Testis (tissue), 3 donors: ENCODE results near the gene HIPK2. TPM values are rescaled to one million over a fixed set of nuclear protein-coding genes. Genes with fewer than 3 reads are reported as not detected.

Source experiments
- DNase-seq: peaks from one replicate; pipeline ENCODE4 v3.0.0-alpha.2; 2019
- H3K27ac ChIP-seq, 2 donors: fragments of 200-600 bp; sonication (generic); one replicate each; pipeline ENCODE4 v1.5.1; 2019
- H3K27me3 ChIP-seq: fragments of 200-600 bp; sonication (generic); one replicate; pipeline ENCODE4 v1.5.1; 2019
- H3K36me3 ChIP-seq: fragments of 200-600 bp; sonication (generic); one replicate; pipeline ENCODE4 v1.5.1; 2017; ENCODE audit warnings: low read depth; ENCODE audit errors: missing control alignments
- H3K4me1 ChIP-seq: fragments of 200-600 bp; sonication (generic); one replicate; pipeline ENCODE4 v1.5.1; 2019
- H3K4me3 ChIP-seq, 2 donors: fragments of 200-600 bp; sonication (generic); one replicate each; pipeline ENCODE4 v1.5.1; 2017 to 2019
- H3K9me3 ChIP-seq: fragments of 200-600 bp; sonication (generic); one replicate; pipeline ENCODE4 v1.5.1; 2017
- POLR2A ChIP-seq: fragments of 450-650 bp; IDR thresholded peaks from one replicate; pipeline ENCODE4 v1.6.1; 2017; ENCODE audit warnings: antibody characterized with exemption, mild to moderate bottlenecking, moderate library complexity
- WGBS, 2 donors: methylation state at CpG; one replicate each; pipeline ENCODE4 v1.1.5; 2018; 5-methylcytosine and 5-hydroxymethylcytosine counted together
- intact Hi-C: fragments of 100-400 bp; cut with DNase I; formaldehyde crosslinking; loops from one replicate; pipeline ENCODE4 v1.15.1; 2023; ENCODE audit warnings: low total_unique reads
- polyA plus RNA-seq: library from polyadenylated mRNA; stranded (reverse); fragments of 350-450 nt; fragmentation: Illumina TruSeq; extraction: RNeasy Lipid Tissue Mini Kit (QIAGEN cat#74804); gene quantifications from one replicate; pipeline ENCODE4 v1.2.3, GENCODE V29; 2014; ENCODE audit warnings: low read depth, low replicate concordance; ENCODE audit not compliant: insufficient read depth
- total RNA-seq, 2 donors: library from RNA; depleted of rRNA; stranded (reverse); fragments of >200 nt; gene quantifications; one replicate each; pipeline ENCODE4 v1.2.3, GENCODE V29; 2016
- TF ChIP-seq, protein P1 (sequence below), 3 experiments: fragments of 450-650 bp in 2 of 3; fragments of 200-600 bp in 1 of 3; sonication (generic) in 1 of 3; IDR thresholded peaks; one replicate each; pipeline ENCODE4 v1.5.1; 2016 to 2019; ENCODE audit warnings: antibody characterized with exemption in 3 of 3, mild to moderate bottlenecking in 2 of 3, moderate library complexity in 1 of 3

The HIPK2 gene
- total and polyA plus RNA-seq, 3 donors from 2014 or later, result 6.3 to 22.4 (median 17.8) TPM

DNA sequence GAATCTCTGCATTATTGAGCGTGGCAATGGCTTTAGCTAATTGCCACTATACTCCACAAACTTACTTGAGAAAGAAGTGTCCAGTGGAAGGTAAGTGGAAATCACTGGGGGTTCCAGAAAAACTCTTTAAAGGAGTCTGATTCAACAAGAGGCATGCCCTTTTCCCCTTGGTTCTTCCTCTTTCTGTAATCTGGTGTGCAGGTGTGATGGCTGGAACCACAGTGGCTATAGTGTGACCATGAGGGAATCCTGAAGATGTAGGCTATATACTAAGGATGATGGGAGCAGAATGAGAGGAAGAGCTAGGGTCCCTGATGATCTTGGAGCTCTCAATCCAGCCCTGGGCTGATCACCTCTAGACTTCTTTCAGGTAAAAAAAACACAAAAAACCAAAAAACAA is 256.4 kb downstream of the HIPK2 start:
- 61 to 92% methylated on average over 1 of the region's 1 CpG for WGBS, 2 donors
- intact Hi-C loops, result no loop called here
- no peaks in the 10 kb centered on the region for H3K27me3 ChIP-seq

DNA sequence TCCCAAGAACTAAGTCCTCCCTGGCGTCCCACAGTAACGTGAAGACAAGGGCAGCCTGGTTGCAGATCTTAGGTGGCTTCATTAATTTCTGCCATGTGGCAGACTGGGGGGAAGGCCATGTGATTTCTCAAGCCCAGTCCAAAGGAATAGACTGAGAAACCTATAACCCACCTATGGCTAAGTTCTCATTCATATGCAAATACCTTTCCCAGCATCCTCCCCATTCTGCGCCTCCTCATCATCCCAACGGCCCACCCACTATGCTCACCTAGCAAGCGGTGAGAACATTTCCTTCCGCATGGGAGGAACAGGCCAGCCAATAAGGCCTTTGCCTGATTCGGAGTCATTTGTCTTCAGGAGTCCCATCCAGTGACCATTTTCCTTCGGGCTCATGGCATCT is 262.5 kb downstream of the HIPK2 start:
- Histone ChIP-seq H3K4me3 (no peak overlapping the region), H3K4me1 (no peaks in the 10 kb centered on the region), H3K27ac (no peak overlapping the region), H3K36me3 (no peaks in the 10 kb centered on the region), H3K27me3 (no peaks in the 10 kb centered on the region), H3K9me3 (no peaks in the 10 kb centered on the region)
- DNase-seq, result no peak
- WGBS, 2 donors, result 85 to 86% methylated on average over 8 of the region's 8 CpGs
- intact Hi-C loops, result no loop called here
- no peak for TF ChIP-seq POLR2A
- TF ChIP-seq, protein P1, sequence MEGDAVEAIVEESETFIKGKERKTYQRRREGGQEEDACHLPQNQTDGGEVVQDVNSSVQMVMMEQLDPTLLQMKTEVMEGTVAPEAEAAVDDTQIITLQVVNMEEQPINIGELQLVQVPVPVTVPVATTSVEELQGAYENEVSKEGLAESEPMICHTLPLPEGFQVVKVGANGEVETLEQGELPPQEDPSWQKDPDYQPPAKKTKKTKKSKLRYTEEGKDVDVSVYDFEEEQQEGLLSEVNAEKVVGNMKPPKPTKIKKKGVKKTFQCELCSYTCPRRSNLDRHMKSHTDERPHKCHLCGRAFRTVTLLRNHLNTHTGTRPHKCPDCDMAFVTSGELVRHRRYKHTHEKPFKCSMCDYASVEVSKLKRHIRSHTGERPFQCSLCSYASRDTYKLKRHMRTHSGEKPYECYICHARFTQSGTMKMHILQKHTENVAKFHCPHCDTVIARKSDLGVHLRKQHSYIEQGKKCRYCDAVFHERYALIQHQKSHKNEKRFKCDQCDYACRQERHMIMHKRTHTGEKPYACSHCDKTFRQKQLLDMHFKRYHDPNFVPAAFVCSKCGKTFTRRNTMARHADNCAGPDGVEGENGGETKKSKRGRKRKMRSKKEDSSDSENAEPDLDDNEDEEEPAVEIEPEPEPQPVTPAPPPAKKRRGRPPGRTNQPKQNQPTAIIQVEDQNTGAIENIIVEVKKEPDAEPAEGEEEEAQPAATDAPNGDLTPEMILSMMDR (IDR thresholded peaks at IDR 0.05), result no peak

More for the DNA sequence above, 256.4 kb downstream of the HIPK2 start:
- H3K4me1 ChIP-seq, result no peaks in the 10 kb centered on the region
- no peaks in the 10 kb centered on the region for H3K9me3 ChIP-seq
- no peak for DNase-seq
- no peak overlapping the region for H3K4me3 ChIP-seq
- H3K27ac ChIP-seq, result no peak overlapping the region
- TF ChIP-seq POLR2A, result no peak
- TF ChIP-seq, protein P1 (IDR thresholded peaks at IDR 0.05), result no peak
- no peaks in the 10 kb centered on the region for H3K36me3 ChIP-seq

Other genes with a start within 250 kb of the HIPK2 start
- 1 to 10 TPM; 5.2 to 5.7 TPM for gene TBXAS1, start 51.3 kb upstream of the HIPK2 start, total RNA-seq
- gene TBXAS1, start 51.3 kb upstream of the HIPK2 start, polyA plus RNA-seq, result 4.9 TPM